SK-N-MC (cell line): Measurements from ENCODE around the gene GPR32.
"Not testable (repeated sequence)": the region's sequence is repeated elsewhere in the genome, so short reads cannot be mapped to it uniquely, and the experiment has no call there.

Experiments used
- DNase-seq: peaks from one replicate; pipeline ENCODE4 v3.0.0-alpha.2; 2011; ENCODE audit warnings: low read depth, low spot score
- H3K27ac ChIP-seq: fragments of 200-600 bp; sonication (generic); 2 replicates; pipeline ENCODE4 v1.5.1; 2016; ENCODE audit warnings: mixed run types
- H3K36me3 ChIP-seq: fragments of 200-600 bp; sonication (generic); 2 replicates; pipeline ENCODE4 v1.6.1; 2017; ENCODE audit warnings: antibody characterized with exemption, low read length, mixed read lengths; ENCODE audit not compliant: insufficient read depth
- H3K4me3 ChIP-seq: fragments of 200-600 bp; sonication (generic); 2 replicates; pipeline ENCODE4 v1.5.1; 2016
- H3K9ac ChIP-seq: fragments of 200-600 bp; sonication (generic); 2 replicates; pipeline ENCODE4 v1.8.0; 2017; ENCODE audit warnings: mixed run types, mixed read lengths; ENCODE audit not compliant: insufficient read length
- H3K9me3 ChIP-seq: fragments of 200-600 bp; sonication (generic); 2 replicates; pipeline ENCODE4 v1.6.1; 2017; ENCODE audit warnings: low read depth, mild to moderate bottlenecking, antibody characterized with exemption, low read length, moderate library complexity, mixed read lengths
- EZH2 ChIP-seq: fragments of 200-600 bp; sonication (generic); IDR thresholded peaks from one replicate; pipeline ENCODE4 v1.6.1; 2017; ENCODE audit warnings: antibody characterized with exemption
- FOXP2 ChIP-seq: optimal IDR thresholded peaks from 2 replicates; pipeline ENCODE3; 2011; ENCODE audit warnings: mild to moderate bottlenecking, moderate library complexity; ENCODE audit not compliant: insufficient read depth; ENCODE audit errors: extremely low read length, control extremely low read depth
- POLR2AphosphoS5 ChIP-seq: IDR thresholded peaks from 2 replicates; pipeline ENCODE4 v1.6.1; 2012; ENCODE audit warnings: mild to moderate bottlenecking, low read depth, low read length, borderline replicate concordance

GPR32 gene, protein sequence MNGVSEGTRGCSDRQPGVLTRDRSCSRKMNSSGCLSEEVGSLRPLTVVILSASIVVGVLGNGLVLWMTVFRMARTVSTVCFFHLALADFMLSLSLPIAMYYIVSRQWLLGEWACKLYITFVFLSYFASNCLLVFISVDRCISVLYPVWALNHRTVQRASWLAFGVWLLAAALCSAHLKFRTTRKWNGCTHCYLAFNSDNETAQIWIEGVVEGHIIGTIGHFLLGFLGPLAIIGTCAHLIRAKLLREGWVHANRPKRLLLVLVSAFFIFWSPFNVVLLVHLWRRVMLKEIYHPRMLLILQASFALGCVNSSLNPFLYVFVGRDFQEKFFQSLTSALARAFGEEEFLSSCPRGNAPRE

DNA sequence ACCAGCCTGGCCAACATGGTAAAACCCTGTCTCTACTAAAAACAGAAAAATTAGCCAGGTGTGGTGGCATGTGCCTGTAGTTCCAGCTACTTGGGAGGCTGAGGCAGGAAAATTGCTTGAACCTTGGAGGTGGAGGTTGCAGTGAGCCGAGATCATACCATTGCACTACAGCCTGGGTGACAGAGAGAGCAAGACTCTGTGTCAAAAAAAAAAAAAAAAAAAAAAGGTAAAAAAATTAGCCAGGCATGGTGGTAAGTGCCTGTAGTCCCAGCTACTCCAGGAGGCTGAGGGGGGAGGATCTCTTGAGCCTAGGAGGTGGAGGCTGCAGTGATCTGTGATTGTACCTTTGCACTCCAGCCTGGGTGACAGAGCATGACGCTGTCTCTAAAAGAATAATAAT, at the start of gene GPR32:
GPR32 (plus strand) TSS at position 301 of the 400 bp plus-strand sequence. CDS start 137 bp downstream, outside the sequence.
- DNase-seq: not testable (repeated sequence)

DNA sequence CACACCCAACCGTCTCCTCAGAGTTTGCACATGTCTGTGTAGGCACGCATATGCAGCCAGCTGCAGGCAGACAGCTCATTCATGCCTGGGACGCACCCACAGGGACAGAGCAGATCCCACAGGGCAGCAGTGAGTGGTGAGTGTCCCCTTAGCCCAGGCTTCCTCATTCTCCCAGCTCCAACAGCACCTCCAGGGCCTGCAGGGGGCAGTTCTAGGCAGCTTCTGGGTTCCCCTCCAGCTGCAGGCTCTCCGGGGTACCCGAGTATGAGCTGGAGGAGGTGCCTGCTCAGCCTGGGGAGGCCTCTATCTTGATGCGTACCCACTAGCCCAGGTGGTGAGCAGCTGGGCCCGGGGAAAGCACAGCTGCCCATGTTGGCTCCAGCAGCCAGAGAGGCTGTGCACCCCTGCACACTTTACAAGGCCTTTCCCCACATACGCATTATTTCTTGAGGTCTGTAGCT, 49.3 kb upstream of the GPR32 start:
- Histone ChIP-seq H3K9me3 (no peaks in the 10 kb centered on the region), H3K9ac (no peak overlapping the region), H3K4me3 (no peak overlapping the region), H3K27ac (peak overlapping the region; percentile 2; the same call in 1 of the 2 replicates), H3K36me3 (peaks cover 5% of the 10 kb centered on the region; the same call in 1 of the 2 replicates)
- DNase-seq: no peak
- TF ChIP-seq EZH2 (no peak), FOXP2 (no peak), POLR2AphosphoS5 (no peak)

More for the DNA sequence above, at the start of gene GPR32:
- H3K4me3 ChIP-seq, H3K27ac ChIP-seq, H3K36me3 ChIP-seq, H3K9me3 ChIP-seq, H3K9ac ChIP-seq: not testable (repeated sequence)

DNA sequence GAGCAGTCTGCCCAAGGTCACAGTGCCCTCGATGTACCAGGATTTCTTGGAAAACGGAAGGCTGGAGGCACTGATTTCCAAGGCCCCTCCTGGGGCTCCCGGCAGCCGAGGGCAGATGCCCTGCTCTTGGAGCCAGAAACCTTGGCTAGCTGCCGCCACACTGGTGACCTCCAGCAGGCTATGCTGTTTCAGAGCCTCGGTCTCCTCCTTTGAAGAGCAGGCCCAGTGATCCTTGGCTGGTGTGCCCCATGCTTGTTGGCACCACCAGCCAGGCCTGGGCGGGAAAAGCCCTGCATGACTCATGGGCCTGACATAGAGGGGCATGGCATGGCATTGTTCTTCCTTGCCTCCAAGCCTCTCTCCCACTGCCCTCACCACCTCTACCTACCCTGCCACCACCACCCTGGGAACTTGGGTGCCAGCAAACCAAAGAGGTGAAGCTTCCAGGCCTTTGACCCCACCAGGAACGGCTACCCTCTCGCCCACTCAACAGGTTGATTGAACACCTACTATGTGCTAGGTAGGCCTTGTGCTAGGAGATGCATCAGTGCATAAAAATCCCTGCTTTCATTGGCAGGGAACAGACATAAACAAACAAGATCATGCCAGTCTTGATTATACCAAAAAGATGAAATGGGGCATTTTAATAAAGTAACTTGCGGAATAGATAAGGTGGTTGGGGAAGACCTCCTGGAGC, 48.7 kb upstream of the GPR32 start:
- H3K27ac ChIP-seq: peak overlapping the region; percentile 21; the same call in 1 of the 2 replicates

DNA sequence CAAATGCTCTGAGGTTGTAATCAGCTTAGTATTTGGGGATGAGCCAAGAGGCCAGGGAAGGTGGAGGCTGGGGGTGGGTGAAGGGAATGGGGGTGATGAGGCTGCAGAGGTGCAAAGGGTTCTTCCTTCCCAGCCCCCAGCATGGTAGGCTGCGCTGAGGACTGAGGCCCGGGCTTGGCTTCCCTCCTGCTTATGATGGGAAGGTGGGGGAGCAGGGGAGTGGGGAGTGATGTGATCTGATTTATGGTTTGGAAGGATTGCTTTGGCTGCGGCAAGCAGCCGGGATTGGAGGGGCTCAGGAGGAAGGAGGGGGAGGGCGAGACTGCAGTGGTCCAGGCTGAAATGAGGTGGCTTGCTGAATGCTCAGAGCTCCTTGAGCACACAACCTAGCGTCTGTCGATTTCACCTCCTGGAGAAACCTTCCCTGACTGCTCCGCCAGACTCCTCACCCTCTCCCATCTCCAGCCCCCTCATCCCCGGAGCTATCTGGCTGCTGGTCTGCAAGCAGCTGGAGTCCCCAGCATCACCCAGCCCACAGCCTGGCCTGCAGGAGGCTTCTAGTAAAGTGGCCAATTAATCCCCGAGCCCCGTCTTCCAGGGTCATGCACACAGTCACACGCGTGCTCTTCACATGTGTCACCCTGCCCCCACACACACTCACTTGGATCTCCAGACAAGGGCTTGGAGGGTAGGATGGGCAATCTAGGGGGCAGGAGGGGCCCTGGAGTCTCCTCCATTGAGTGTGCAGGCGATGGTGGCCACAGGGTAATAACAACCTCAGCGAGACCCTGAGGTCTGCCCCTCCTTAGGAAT, 47.9 kb upstream of the GPR32 start:
- H3K9ac ChIP-seq: no peak overlapping the region
- TF ChIP-seq EZH2: no peak
- TF ChIP-seq POLR2AphosphoS5: no peak
- no peak for TF ChIP-seq FOXP2
- no peaks in the 10 kb centered on the region for H3K9me3 ChIP-seq
- no peak for DNase-seq
- no peaks in the 10 kb centered on the region for H3K36me3 ChIP-seq
- H3K4me3 ChIP-seq: peak overlapping the region; percentile 79
- peak overlapping the region; percentile 83 for H3K27ac ChIP-seq

More for the DNA sequence above, 48.7 kb upstream of the GPR32 start:
- Histone ChIP-seq H3K9me3 (no peaks in the 10 kb centered on the region), H3K36me3 (no peaks in the 10 kb centered on the region; the same call in 1 of the 2 replicates), H3K9ac (no peak overlapping the region), H3K4me3 (no peak overlapping the region)
- DNase-seq: no peak
- no peak for TF ChIP-seq POLR2AphosphoS5
- TF ChIP-seq EZH2: no peak
- TF ChIP-seq FOXP2: no peak

DNA sequence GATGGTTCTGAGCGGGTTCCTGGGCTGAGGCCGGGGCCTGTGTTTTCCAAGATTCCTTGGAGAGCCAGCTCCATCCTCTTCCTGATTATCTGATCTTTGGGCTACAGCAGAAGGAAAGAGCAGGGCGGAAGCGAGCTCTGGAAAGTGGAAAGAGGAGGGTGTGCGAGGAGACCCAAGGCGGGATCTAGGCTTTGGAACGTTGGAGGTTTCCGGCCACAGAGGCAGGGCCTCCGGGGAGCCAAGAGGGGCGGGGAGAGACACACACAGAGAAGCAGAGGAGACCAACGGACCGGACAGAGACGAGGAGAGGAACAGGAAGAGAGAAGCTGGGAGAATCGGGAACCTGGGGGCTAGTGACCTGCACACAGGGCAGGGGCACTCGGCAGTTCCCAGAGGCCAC, 47.2 kb upstream of the GPR32 start, which contains the start of gene CLEC11A:
CLEC11A (plus strand) TSS at position 296 of the 400 bp plus-strand sequence. CDS start 162 bp downstream, outside the sequence.
- peak within 1 kb of the TSS; percentile 79 for H3K4me3 ChIP-seq
- H3K27ac ChIP-seq: peak within 1 kb of the TSS; percentile 83
- H3K36me3 ChIP-seq: no peaks in the 10 kb centered on the region
- DNase-seq: no peak
- H3K9ac ChIP-seq: peak within 1 kb of the TSS; percentile 68
- no peaks in the 10 kb centered on the region for H3K9me3 ChIP-seq
- TF ChIP-seq FOXP2: no peak
- peak; percentile 35; the same call in 1 of the 2 replicates for TF ChIP-seq POLR2AphosphoS5

DNA sequence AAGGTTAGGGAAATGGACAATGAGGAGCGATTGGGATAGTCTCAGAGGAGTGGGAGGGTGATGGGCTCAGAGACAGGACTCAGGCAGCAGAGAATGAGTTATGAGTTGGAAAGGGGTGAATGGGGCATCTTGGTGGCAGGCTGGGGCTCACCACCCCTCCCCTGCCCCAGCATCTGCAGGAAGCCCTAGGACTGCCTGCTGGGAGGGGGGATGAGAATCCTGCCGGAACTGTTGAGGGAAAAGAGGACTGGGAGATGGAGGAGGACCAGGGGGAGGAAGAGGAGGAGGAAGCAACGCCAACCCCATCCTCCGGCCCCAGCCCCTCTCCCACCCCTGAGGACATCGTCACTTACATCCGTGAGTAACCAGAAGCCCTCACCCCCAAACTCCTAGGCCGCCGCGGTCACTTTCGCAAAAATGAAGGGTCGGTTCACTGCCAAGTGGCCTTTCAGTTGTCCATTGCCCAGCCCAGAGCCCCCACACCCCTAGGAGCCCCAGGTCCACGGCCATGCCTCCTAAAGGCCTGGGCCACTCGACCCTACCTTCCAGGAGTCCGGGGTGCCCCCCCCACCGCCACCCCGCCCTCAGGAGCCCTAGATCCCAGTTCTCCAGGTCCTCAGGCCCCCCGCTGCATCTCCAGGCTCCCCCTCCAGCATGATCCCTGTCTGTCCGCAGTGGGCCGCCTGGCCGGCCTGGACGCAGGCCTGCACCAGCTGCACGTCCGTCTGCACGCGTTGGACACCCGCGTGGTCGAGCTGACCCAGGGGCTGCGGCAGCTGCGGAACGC, 46.3 kb upstream of the GPR32 start:
- no peaks in the 10 kb centered on the region for H3K9me3 ChIP-seq
- no peaks in the 10 kb centered on the region for H3K36me3 ChIP-seq
- no peak for DNase-seq
- TF ChIP-seq POLR2AphosphoS5: no peak
- TF ChIP-seq FOXP2: no peak
- TF ChIP-seq EZH2: no peak
- peak overlapping the region; percentile 79 for H3K4me3 ChIP-seq
- H3K9ac ChIP-seq: peak overlapping the region; percentile 68
- peak overlapping the region; percentile 83; the same call in 1 of the 2 replicates for H3K27ac ChIP-seq

DNA sequence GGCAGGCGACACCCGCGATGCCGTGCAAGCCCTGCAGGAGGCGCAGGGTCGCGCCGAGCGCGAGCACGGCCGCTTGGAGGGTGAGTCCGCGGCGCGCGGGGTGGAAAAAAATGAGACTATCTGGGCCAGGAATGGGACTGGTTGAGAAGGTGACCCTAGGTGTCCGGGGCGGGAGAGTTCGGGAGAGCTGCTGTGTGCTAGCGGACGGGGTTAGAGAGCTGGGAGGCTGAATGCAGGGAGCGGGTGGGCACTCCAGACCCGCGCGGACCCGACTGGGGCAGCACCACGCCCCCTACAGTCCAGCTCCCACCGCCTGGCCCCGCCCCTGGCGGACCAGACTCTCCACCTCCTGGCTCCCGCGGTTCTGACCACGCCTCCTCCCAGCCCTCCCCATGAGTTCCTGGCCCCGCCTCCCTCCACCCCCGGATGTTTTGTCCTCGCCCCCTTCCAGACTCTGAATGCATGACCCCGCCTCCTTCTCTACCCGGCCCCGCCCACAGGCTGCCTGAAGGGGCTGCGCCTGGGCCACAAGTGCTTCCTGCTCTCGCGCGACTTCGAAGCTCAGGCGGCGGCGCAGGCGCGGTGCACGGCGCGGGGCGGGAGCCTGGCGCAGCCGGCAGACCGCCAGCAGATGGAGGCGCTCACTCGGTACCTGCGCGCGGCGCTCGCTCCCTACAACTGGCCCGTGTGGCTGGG, 45.6 kb upstream of the GPR32 start:
- H3K9me3 ChIP-seq: no peaks in the 10 kb centered on the region
- no peak overlapping the region for H3K27ac ChIP-seq
- peak; percentile 95 for DNase-seq
- no peak for TF ChIP-seq EZH2
- TF ChIP-seq POLR2AphosphoS5: peak; percentile 72; the same call in 1 of the 2 replicates
- TF ChIP-seq FOXP2: no peak
- no peaks in the 10 kb centered on the region for H3K36me3 ChIP-seq
- H3K4me3 ChIP-seq: peak overlapping the region; percentile 79
- peak overlapping the region; percentile 90 for H3K9ac ChIP-seq
